IMR-90 (cell line): Measurements from ENCODE around the gene SIK1.
"Not testable (repeated sequence)": the region's sequence is repeated elsewhere in the genome, so short reads cannot be mapped to it uniquely, and the experiment has no call there.

ENCODE experiments used
- MAZ ChIP-seq: IDR thresholded peaks from 2 replicates; pipeline ENCODE4 v1.6.1; 2012; ENCODE audit warnings: low read depth, mild to moderate bottlenecking, low read length, improper control_type of control experiment, moderate library complexity, borderline replicate concordance
- POLR2A ChIP-seq: IDR thresholded peaks from 2 replicates; pipeline ENCODE4 v1.6.1; 2012; ENCODE audit warnings: mild to moderate bottlenecking, low read depth, low read length
- RAD21 ChIP-seq: IDR thresholded peaks from 2 replicates; pipeline ENCODE4 v1.6.1; 2012; ENCODE audit warnings: low read length, improper control_type of control experiment
- RCOR1 ChIP-seq: IDR thresholded peaks from 2 replicates; pipeline ENCODE4 v1.6.1; 2012; ENCODE audit warnings: mild to moderate bottlenecking, low read length, improper control_type of control experiment; ENCODE audit not compliant: insufficient replicate concordance
- SMC3 ChIP-seq: fragments of 150-350 bp; IDR thresholded peaks from 2 replicates; pipeline ENCODE4 v1.6.1; 2016; ENCODE audit warnings: low read depth, mild to moderate bottlenecking, antibody characterized with exemption, low read length, moderate library complexity
- TF ChIP-seq, protein P1 (sequence below): conservative IDR thresholded peaks from 2 replicates; pipeline ENCODE4 v1.5.1; 2012; ENCODE audit warnings: mild to moderate bottlenecking, low read depth, low read length, improper control_type of control experiment
- TF ChIP-seq, protein P2 (sequence below): fragments of 150-350 bp; IDR thresholded peaks from 2 replicates; pipeline ENCODE4 v1.6.1; 2016; ENCODE audit warnings: low read depth, mild to moderate bottlenecking, low read length, moderate library complexity, borderline replicate concordance

DNA sequence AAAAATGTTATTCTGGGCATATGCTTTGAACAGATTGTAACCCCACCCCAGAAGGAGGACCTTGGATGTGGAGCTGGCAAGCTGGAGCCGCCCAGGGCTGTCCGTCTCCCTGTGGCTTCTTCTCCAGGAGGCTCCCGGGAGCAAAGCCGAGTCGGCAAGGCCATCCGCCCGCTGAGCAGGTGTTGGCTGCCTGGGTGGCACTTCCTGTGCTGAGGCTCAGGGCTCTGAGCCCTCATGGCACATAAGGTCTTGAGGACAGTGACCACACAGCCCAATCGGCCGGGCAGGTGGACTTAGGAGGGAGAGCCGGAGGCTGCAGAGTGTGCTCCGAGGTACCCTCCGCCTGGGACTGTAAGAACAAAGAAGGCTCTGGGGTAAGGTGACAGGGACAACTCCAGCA lies 28.8 kb upstream of the SIK1 start:
- TF ChIP-seq, protein P1, sequence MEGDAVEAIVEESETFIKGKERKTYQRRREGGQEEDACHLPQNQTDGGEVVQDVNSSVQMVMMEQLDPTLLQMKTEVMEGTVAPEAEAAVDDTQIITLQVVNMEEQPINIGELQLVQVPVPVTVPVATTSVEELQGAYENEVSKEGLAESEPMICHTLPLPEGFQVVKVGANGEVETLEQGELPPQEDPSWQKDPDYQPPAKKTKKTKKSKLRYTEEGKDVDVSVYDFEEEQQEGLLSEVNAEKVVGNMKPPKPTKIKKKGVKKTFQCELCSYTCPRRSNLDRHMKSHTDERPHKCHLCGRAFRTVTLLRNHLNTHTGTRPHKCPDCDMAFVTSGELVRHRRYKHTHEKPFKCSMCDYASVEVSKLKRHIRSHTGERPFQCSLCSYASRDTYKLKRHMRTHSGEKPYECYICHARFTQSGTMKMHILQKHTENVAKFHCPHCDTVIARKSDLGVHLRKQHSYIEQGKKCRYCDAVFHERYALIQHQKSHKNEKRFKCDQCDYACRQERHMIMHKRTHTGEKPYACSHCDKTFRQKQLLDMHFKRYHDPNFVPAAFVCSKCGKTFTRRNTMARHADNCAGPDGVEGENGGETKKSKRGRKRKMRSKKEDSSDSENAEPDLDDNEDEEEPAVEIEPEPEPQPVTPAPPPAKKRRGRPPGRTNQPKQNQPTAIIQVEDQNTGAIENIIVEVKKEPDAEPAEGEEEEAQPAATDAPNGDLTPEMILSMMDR = not testable (repeated sequence)
- not testable (repeated sequence) for TF ChIP-seq MAZ, POLR2A, SMC3, RAD21, RCOR1
- TF ChIP-seq, protein P2, sequence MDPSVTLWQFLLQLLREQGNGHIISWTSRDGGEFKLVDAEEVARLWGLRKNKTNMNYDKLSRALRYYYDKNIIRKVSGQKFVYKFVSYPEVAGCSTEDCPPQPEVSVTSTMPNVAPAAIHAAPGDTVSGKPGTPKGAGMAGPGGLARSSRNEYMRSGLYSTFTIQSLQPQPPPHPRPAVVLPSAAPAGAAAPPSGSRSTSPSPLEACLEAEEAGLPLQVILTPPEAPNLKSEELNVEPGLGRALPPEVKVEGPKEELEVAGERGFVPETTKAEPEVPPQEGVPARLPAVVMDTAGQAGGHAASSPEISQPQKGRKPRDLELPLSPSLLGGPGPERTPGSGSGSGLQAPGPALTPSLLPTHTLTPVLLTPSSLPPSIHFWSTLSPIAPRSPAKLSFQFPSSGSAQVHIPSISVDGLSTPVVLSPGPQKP = not testable (repeated sequence)
